T-helper 1 cell (primary cell): ENCODE measurements around the gene RBM47.

Source experiments
- DNase-seq, 5 donors: peaks; one replicate each; pipeline ENCODE4 v3.0.0-alpha.2; 2012 to 2020

The RBM47 gene

DNA sequence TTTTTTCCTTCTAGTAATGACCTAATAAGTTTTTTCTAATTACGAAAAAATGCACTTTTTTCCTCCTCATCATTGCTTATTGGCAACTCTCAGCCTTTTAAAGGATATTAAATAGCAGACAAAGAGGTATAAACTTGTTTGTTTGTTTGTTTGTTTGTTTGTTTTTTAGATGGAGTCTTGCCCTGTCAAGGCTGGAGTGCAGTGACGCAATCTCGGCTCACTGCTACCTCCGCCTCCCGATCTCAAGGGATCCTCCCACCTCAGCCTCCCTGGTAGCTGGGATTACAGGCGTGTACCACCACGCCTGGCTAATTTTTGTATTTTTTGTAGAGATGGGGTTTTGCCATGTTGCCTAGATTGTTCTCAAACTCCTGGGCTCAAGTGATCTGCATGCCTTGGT, 6.0 kb downstream of the RBM47 start:
- no peak for DNase-seq

DNA sequence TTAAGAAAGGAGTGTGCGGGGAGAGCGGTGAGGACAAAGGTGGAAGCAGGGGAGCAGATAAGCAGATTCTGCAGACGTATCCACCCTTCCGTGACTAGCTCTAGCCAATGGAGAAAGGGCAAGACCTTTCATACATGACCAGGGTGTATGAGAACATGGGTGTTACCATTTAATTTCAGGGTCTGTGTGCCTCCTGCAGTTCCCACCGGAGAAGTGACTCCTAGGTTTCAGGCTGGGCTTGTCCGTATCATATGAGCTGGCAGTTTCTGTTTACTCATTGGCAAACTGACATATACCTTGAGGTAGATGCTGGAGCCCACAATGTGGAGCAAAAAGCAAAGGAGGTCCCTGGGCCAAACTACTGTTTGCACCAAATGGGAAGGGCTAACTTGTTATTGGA, 6.8 kb downstream of the RBM47 start:
- peak in 1 of 5 donors; percentile 40 for DNase-seq

DNA sequence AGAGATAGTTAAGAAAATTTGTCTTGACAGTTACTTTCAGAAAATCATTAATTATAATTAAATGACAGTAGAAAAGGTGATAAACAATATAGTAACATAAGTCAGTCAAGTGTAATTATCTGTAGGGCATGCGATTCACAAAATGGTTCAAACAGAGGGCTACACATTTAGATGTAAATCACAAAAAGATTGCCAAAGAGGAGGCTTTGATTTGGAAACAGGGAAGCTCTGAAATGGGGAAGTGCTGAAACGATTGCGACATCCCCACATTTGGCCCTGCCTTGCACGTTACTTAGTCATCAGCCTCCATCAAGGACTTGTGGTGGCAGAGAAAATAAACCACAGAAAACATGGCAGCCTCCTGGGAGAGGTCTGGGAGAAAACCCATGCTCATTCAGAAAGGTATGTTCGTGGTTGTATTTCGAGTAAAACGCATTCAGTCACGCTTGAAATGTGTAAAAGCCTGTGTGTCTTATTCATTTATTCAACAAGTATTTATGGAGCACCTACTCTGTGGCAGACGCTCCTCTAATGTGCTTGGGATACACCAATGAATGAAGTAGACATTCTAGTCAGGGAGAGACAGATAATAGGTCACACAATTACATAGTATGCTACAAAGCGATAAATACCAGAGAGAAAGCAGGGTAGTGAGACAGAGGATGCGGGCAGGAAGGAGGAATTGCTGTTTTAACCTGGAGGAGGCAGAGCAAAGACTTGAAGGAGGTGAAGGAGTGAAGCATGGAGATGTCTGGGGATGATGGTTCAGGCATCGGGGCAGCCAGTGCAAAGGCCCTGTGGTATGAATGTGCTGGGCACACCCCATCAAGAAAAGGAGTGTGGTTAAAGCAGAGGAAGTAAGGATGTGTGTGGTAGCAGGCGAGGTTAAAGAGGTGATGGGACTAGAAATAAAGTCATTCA, 7.8 kb downstream of the RBM47 start:
- DNase-seq: peak in 1 of 5 donors; percentile 70

DNA sequence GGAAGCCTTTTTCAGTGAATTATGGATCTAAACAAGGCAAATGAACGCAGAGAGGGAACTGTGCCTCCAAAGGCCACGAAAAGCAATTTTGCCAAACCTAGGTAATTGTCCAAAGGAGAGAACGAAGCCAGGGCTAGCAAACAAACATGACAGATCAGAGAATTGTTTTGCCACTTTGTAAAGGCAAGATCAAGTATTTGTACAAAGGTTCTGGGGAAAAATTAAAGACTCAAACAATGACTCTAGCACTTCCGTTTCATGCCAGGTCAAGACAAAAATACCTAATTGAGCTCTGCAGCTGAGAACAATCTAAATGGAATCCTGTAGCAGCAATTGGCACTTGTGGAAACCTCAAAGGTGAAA, 8.5 kb downstream of the RBM47 start:
- DNase-seq: no peak

DNA sequence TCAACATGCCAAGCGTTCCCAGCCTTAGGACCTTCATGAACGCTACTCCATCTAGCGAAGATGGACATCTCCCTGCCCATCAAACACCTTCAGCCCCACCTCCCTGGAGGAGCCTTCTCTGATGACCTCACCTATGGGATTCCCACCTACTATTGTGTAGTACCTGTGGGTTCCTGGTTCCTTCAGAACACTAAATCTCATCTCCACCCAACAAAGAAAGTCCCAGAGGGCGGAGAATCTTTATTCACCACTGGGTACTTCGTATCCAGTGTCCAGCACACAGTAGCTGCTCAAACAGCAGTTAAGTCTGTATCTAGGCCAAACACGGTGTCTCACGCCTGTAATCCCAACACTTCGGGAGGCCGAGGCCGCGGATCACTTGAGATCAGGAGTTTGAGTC, 10.1 kb downstream of the RBM47 start:
- no peak for DNase-seq

DNA sequence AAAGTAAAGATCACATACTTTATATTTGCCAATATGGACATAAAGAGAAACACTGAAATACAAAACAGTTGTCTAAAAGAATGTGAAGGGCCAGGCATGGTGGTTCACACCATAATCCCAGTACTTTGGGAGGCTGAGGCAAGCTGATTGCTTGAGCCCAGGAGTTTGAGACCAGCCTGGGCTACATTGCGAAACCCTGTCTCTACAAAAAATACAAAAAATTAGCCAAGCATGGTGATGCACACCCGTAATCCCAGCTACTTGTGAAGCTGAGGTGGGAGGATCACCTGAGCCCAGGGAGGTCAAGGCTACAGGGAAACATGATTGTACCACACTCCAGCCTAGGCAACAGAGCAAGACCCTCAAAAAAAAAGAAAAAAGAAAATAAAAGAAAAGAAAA, 11.8 kb downstream of the RBM47 start:
- DNase-seq: no peak

DNA sequence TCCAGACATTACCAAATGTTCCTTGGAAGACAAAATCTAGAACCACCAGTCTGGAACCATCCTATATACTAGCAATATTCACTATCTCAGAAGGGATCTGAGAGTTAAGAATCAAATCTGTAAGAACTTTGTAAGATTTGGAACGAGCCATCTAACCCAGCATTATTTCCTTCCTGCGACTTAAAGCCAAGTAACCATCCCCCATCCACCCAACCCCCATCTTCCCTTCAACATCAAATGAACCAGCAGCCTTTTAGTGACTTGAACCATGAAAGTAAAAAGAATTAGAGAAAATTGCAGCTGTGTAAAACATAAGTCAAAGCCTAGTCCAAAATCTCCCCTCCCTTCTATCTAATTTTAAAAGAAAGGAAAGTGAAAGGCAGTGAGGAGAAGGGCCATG, 15.6 kb downstream of the RBM47 start:
- DNase-seq: no peak

DNA sequence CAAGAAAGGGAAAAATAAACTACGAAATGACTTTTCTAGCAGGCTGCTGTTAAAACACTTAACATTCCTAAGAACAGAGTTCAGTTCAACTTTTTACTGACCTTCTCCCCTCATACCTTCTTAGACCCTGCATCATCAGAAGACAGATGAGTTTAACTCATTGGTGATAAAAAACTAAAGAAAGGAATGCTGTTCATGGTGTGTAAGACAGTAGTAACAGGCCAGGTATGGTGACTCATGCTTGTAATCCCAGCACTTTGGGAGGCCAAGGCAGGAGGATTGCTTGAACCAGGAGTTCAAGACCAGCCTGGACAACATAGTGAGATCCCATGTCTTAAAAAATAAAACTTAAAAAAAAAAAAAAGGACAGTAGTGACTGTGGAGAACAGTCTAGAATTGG, 16.2 kb downstream of the RBM47 start:
- DNase-seq: no peak

DNA sequence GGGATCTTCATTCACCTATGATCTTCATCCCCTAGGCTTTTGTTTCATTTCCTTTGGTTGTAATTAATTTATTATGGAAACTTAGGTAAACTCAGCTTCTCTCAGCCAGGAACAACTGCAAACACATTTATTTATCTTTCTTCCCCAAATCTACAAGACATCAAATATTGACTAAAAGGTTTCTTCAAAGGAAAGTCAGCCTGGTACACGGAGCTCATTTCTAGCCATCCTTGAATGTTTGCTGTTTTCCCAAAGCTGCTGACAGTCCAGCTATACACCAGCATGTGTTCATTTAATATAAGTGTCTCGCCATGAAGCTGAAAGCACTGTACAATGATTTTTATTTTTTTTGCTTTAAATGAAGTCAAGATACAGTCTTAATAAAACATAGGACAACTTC, 16.8 kb downstream of the RBM47 start:
- no peak for DNase-seq

DNA sequence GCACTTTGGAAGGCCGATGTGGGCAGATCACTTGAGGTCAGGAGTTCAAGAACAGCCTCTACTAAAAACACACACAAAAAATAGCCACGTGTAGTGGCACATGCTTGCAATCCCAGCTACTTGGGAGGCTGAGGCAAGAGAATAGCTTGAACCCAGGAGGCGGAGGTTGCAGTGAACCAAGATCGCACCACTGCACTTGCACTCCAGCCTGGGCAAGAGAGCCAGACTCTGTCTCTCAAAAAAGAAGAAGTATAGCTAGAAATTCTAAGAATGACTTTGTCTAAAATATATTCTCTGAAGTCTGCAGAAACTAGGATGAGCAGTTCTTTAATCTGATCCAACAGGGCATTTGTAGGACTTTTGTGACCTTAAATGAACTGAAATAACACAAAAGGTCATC, 17.4 kb downstream of the RBM47 start:
- DNase-seq: no peak

DNA sequence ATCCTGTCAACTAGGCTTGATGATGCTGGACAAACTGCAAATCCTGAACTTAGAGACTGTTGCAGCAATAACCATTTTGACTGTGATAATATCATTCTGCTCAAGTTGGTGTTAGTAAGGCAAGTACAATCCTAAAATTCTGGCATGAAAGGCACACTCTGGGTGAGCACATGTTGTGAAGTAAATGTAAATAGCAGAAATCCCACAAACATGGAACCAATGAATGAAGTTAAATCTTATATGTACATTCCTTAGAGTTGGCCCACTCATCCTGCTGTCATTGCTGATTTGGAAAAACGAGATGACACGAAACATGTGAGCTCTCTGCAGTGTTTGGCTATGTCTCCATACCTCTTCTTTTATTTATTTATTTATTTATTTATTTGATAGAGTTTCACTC, 21.0 kb downstream of the RBM47 start:
- no peak for DNase-seq

DNA sequence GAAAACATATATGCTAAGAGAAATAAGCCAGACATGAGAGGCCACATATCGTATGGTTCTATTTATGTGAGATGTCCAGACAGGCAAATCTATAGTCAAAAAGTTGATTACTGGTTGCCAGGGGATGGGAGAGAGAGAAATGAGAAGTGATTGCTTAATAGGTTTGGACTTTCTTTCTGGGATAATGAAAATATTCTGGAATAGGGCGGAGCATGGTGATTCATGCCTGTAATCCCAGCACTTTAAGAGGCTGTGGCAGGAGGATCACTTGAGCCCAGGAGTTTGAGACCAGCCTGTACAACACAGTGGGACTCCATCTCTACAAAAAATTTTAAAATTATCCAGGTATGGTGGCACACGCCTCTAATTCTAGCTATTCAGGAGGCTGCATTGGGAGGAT, 22.4 kb downstream of the RBM47 start:
- no peak for DNase-seq

DNA sequence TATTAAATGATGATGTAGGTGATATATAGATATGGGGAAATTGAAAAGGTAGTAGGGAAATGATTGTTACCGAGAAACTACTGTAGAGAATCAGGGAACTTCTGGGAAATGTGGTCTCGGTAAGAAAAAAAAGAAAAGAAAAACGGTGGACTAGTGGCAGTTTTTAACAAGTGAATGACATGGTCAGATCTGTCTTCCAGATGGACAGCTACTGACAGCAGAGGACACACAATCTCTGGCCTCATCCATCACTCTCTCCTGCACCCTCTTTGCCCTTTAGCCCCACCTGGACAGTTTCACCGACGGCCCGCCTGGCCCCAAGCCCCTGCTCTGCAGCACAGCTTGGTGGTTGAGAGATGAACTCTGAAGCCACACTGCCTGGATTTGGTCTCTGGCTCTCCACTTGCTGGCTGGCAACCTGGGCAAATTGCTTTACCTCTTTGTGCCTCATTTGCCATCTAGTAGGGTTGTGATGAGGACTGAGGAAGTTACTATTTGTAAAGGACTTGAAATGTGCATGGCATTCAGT, 23.4 kb downstream of the RBM47 start:
- DNase-seq: no peak

DNA sequence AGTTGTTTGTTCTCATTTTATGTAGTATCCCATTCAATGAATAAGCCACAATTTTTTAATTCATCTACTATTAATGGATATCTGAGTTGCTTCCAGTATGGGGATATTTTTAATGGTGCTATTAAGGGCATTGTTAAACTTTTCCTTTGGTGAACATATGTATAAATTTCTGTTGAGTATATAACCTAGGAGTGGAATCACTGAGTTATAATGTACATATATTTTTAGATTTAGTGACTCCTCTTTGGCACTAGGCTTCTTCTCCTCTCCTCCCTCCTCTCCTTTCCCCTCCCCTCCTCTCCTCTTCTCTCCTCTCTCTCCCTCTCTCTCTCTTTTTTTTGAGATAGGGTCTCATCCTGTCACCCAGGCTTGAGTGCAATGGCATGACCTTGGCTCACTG, 26.4 kb downstream of the RBM47 start:
- DNase-seq: no peak

DNA sequence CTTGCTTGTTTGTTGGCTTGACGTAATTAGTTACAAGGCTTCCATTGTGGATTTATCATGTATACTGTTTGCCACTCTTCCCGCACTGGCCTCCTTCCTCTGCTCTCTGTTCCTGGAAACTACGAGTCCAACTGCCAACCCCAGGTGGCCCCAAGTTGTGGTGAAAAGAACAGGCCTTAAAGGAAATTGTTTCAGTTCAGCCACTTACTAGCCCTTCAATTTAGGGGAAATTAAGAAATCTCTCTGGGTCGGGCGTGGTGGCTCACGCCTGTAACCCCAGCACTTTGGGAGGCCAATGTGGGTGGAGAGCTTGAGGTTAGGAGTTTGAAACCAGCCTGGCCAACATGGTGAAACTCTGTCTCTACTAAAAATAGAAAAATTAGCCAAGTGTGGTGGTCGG, 28.0 kb downstream of the RBM47 start:
- DNase-seq: no peak

DNA sequence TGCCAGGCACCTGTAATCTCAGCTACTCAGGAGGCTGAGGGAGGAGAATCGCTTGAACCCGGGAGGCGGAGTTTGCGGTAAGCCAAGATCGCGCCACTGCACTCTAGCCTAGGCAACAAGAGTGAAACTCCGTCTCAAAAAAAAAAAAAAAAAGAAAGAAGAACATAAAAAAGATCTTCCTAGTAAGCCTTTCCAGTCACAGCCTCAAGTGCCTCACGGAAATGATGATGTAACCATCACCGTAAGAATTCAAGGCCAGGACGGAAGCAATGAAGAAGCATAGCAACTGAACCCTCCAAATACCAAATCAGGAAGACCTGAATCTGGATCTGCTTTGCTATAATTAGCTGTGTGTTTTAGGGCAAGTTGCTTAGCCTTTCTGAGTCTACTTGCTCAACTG, 28.8 kb downstream of the RBM47 start:
- no peak for DNase-seq

DNA sequence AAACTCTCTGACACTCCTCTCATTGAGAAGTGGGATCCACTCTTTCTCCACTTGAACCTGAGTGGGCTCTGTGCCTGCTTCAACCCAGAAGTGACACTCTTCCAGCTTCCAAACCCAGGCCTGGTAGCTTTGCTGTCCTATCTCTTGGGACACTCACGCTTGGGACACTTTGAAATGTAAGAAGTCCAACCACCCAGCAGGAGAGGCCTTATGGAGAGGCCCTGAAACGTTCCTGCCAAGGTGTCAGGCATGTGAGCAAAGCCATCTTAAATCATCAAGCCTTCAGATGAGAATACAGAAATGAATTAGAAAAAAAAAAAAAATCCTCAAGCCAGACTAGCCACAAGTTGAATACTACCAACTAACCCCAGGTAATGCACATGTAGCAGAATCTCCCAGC, 30.2 kb downstream of the RBM47 start:
- no peak for DNase-seq

DNA sequence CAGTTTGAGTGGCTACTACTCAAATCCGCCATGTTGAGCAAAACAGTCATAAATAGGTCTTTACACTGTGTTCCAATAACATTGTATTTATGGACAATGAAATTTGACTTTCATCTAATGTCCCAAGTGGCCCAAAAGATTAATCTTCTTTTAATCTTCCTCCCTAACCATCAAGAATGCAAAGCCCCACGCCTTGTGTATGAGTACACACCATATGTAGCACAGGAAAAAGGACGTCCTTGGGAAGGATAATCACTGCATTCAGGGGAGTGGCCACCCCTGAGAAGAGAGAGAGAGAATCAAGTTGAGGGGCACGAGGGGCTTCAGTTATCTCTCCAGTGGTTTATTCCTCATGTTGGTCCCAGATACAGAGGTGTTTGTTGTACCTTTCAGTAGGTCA, 33.1 kb downstream of the RBM47 start:
- DNase-seq: no peak

DNA sequence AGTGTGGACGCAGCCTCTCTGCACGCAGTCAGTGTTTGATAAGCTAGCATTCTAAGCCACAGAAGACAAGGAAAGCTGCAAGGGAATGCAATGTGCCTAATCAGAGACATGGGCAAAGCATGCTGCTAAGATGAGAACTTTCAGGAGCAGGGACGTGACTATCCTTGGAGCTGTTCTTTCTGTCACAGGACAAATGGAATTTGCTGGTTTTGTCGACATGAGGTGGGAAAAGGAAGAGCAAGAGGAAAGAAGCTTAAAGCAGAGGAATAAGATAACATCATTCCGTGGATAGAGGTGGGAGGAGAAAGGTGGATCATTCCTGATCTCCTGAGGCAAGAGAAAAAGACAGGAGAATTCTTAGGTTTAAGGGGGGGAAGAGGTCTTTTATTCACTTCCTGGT, 33.7 kb downstream of the RBM47 start:
- no peak for DNase-seq

DNA sequence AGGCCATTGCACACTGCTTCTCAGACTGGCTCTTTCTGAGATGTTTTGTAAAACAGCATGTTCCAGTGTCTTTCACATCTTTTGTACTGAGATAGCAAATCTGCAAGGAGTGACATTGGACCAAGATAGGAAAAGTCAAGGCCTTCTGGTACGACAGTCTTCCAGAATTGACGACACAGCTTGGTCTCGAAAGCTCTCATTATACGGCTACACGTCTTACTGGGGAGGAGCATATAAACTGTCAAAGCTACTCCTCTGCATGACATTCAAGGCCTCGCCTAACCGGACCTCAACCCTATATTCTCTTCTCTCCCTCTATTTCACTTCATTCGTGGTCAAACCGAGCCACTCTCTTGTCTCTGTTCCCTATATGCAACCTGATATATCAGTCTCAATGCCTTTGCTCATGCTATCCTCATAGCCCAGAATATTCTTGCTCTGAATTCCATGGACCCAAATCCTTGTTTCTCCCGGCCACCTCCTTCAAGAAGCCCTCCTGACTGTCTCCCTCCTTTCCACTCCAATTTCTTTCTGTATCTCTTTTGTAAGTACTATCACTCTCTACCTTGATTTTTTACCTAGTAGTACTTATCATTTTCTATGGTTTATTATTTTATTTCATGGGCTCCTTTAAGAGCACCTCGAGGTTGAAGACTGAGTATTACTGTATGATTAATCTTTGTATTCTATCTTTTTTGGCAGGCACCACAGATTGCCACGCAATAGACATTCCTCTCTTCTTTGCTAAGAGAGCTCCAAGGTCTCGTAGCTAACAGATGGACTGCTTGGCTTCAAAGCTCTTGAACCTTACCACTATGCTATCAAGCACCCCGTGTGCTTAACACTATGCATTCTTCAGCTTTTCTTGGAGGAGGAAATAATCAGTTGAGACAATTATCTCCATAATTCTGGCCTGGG, 35.1 kb downstream of the RBM47 start:
- DNase-seq: no peak

DNA sequence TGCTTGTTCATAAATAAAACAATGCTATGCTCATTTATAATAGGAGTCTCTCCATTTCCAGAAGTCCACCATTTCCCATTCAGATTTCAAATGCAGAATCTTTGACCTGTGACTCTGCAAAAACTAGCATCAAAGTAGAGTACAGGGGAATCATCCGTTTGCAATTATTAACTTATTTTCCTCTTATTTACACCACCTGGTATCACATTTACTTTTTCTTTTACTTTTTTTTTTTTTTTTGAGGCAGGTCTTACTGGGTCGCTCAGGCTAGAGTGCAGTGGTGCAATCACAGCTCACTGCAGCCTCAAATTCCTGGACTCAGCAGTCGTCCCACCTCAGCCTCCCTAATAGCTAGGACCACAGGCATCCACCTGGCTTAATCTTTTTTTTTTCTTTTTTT, 37.6 kb downstream of the RBM47 start:
- no peak for DNase-seq

DNA sequence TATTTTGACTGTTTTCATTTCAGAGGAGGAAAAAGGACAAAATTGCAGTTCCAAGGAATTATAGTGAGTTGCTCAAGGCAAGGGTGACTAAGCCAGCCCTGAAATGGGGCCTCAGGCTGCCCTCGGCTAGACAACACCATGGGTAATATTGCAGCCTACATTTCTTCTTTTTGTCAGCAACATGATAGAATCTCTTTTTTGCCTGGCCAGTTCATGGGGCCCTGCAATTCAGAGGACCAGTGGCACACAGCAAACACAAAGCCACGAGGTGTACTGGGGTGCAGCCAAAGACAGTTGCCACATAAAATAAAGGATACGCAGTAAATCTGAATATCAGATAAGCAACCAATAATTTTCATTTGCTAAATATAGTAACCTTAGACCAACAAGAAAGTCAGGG, 41.8 kb downstream of the RBM47 start:
- no peak for DNase-seq

DNA sequence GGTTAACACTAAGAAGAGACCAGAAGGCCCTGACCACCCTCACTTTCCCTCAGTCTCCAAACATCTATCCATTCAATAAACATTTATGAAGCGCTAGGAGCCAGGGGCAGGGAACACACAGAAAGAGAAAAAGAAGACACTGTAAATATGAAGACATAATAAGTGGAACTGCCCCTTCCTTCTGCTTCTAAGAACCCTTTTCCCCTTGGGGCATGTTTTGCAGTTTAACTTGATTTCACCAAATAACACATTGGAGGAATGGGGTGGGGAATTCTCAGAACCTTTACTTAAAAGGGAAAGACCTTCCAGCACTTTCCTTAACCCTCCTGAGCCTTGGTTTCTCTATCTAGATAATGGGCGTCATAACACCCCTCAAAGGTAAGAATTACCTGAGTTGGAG, 42.3 kb downstream of the RBM47 start:
- DNase-seq: no peak

DNA sequence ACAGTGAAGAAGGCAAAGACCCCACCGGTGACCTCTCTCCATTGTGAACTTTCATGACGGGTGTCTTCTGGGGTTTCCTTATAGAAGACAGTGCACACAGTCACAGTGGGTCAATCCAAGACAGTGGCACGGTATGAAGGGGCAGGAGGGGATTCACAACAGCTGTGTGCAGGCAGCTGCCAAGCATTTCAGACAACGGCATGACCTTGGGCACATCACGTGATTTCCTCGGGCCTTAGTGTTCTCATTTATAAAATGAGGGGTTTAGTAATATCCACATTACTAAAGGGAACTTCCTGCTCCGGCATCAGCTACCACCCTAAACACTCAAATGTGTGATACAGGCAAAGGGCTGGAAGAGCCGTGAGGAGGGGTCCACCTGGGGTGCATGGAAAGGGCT, 42.9 kb downstream of the RBM47 start:
- DNase-seq: no peak
